ENCODE results near the gene ESD.

Gene ESD

GRCh38 chr13:46743191-46743590 is 53.8 kb downstream of the ESD start:
- no peak for DNase-seq

- no peak for DNase-seq
Measured at GRCh38 chr13:46739447-46740098, 57.4 kb downstream of the ESD start.

GRCh38 chr13:46738766-46739165 is 58.2 kb downstream of the ESD start:
- DNase-seq = no peak

- no peak for DNase-seq
Measured at GRCh38 chr13:46738055-46738454, 58.9 kb downstream of the ESD start.

- DNase-seq = no peak
Measured at GRCh38 chr13:46736541-46737310, 60.2 kb downstream of the ESD start.

GRCh38 chr13:46735425-46735824 is 61.5 kb downstream of the ESD start:
- no peak for DNase-seq

GRCh38 chr13:46731535-46731934 is 65.4 kb downstream of the ESD start:
- no peak for DNase-seq

GRCh38 chr13:46728777-46729176 is 68.2 kb downstream of the ESD start:
- no peak for DNase-seq

- DNase-seq = no peak
Measured at GRCh38 chr13:46726347-46726746, 70.6 kb downstream of the ESD start.

All from activated gamma-delta T cell treated with Interleukin-2 at 50 U/mL for 16 hours (primary cell).